NCI-H69 (cell line): ENCODE results near the gene COG1.
"Not testable (repeated sequence)": the region's sequence is repeated elsewhere in the genome, so short reads cannot be mapped to it uniquely, and the experiment has no call there.

Source experiments
- DNase-seq: peaks from one replicate; lab custom pipeline; 2025; lab: John Stamatoyannopoulos, UW

COG1 gene, protein sequence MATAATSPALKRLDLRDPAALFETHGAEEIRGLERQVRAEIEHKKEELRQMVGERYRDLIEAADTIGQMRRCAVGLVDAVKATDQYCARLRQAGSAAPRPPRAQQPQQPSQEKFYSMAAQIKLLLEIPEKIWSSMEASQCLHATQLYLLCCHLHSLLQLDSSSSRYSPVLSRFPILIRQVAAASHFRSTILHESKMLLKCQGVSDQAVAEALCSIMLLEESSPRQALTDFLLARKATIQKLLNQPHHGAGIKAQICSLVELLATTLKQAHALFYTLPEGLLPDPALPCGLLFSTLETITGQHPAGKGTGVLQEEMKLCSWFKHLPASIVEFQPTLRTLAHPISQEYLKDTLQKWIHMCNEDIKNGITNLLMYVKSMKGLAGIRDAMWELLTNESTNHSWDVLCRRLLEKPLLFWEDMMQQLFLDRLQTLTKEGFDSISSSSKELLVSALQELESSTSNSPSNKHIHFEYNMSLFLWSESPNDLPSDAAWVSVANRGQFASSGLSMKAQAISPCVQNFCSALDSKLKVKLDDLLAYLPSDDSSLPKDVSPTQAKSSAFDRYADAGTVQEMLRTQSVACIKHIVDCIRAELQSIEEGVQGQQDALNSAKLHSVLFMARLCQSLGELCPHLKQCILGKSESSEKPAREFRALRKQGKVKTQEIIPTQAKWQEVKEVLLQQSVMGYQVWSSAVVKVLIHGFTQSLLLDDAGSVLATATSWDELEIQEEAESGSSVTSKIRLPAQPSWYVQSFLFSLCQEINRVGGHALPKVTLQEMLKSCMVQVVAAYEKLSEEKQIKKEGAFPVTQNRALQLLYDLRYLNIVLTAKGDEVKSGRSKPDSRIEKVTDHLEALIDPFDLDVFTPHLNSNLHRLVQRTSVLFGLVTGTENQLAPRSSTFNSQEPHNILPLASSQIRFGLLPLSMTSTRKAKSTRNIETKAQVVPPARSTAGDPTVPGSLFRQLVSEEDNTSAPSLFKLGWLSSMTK

GRCh38 chr17:73192894-73193701 lies at the start of gene COG1:
Gene COG1, plus strand, starts transcription at chr17:73193055. Its CDS starts 15 bp downstream, at chr17:73193070.
- peak; percentile 98 for DNase-seq

GRCh38 chr17:73144209-73144608 lies 48.6 kb upstream of the COG1 start:
- DNase-seq = not testable (repeated sequence)

GRCh38 chr17:73145641-73146040 lies 47.2 kb upstream of the COG1 start:
- DNase-seq = no peak

GRCh38 chr17:73147791-73148190 lies 45.1 kb upstream of the COG1 start:
- not testable (repeated sequence) for DNase-seq

DNA sequence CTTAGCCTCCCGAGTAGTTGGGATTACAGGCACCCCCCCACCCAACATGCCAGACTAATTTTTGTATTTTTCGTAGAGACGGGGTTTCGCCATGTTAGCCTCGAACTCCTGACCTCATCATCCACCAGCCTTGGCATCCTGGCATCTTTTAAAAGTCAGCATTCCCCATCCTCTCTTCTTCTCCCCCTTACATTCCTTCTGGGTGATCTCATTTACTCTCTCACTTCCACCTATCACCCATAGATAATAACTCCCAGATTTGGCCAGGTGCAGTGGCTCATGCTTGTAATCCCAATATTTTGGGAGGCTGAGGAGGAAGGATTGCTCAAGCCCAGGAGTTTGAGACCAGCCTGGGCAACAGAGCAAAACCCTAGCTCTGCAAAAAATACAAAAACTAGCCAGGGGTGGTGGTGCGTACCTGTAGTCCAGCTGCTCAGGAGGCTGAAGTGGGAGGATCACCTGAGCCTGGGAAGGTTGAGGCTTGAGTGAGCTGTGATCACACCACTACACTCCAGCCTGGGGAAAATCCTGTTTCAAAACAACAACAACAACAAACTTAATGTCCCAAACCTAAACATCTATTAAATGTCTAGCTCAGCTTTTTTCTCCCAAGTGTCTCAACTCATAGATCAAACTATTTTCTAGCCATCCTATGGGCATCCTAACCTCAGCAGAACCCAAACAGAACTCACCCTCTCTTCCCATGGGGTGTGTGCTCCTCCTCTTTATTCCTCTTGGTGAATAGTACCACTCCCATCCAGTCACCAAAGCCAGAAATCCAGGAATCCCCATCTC lies 44.1 kb upstream of the COG1 start:
- no peak for DNase-seq

- DNase-seq = not testable (repeated sequence)
Observed at GRCh38 chr17:73150622-73151300, 42.1 kb upstream of the COG1 start.

GRCh38 chr17:73151916-73152632 lies 40.8 kb upstream of the COG1 start:
- DNase-seq = peak; percentile 87

- peak; percentile 99 for DNase-seq
Observed at GRCh38 chr17:73155410-73156165, 37.3 kb upstream of the COG1 start.

- peak; percentile 96 for DNase-seq
Observed at GRCh38 chr17:73156166-73156840, 36.6 kb upstream of the COG1 start.

- DNase-seq = peak; percentile 88
Observed at GRCh38 chr17:73156887-73157520, 35.9 kb upstream of the COG1 start.

- peak; percentile 92 for DNase-seq
Observed at GRCh38 chr17:73157521-73157890, 35.3 kb upstream of the COG1 start.

DNA sequence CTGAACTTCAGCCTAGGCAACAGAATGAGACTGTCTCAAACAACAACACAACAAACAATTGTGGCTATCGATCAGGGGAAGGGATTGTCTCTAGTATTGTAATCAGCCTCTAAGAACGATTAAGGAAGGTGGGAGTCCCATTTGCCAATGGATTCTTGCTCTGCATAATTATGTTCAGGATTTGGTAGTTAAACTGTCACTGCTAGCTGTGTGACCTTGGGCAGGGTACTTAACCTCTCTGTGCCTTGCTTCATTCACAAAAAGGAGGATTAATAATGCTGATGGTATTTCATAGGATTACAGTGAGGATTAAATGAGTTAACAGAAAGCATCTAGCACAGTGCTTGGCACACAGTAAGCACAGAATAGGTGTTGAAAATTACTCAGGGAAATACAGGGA lies 34.7 kb upstream of the COG1 start:
- no peak for DNase-seq

GRCh38 chr17:73160980-73161630 lies 31.8 kb upstream of the COG1 start:
- DNase-seq = peak; percentile 95

- DNase-seq = peak; percentile 55
Observed at GRCh38 chr17:73163043-73163442, 29.8 kb upstream of the COG1 start.

GRCh38 chr17:73165616-73166404 lies 27.0 kb upstream of the COG1 start:
- peak; percentile 72 for DNase-seq

GRCh38 chr17:73166731-73167581 lies 25.9 kb upstream of the COG1 start:
- DNase-seq = peak; percentile 46
